Vagina (tissue), 2 donors: ENCODE results near the gene RETREG1.

ENCODE experiments used
- POLR2A ChIP-seq, 2 donors: fragments of 450-650 bp; IDR thresholded peaks; one replicate each; pipeline ENCODE4 v1.6.1; 2017; ENCODE audit warnings: antibody characterized with exemption in 2 of 2, mild to moderate bottlenecking in 2 of 2, moderate library complexity in 2 of 2
- POLR2AphosphoS5 ChIP-seq, 2 donors: sonication (generic); formaldehyde crosslinking; IDR thresholded peaks; one replicate each; pipeline ENCODE4 v1.9.0; 2017; ENCODE audit warnings: antibody characterized with exemption in 2 of 2, mild to moderate bottlenecking in 2 of 2, low read depth in 1 of 2; ENCODE audit not compliant: insufficient read depth in 1 of 2
- TF ChIP-seq, protein P1 (sequence below), 3 experiments: fragments of 450-650 bp in 2 of 3; fragments of 200-600 bp in 1 of 3; sonication (generic) in 1 of 3; IDR thresholded peaks; one replicate each; pipeline ENCODE4 v1.5.1; 2017 to 2019; ENCODE audit warnings: antibody characterized with exemption in 3 of 3, mild to moderate bottlenecking in 2 of 3, moderate library complexity in 2 of 3

DNA sequence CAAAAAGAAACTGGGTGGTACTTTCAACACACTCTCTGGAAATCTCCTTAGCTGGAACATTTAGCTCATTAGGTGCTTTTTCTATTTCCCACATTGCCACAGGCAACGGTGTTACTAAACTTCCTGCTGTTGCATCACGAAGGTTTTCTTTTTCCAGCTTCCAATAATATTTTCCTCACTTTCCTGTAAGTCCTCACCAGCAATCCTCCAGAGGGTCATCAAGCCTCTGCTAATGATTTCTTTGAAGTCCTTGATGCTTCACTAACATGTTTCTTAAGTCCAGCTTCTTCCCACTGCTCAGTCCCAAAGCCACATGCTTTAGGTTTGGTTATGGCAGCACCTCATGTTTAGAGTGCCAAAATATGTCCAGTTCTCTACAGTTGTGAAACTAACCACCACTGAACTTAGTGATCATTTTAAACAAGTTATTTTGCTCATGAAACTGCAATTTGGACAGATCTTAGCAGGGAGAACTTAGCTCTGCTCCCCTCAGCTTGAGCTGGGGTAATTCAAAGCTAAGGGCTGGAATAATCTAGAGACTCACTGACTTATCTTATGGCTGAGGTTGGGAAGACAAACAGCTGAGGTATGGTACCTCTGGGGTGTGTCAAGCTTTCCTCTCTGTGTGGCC, 39.9 kb upstream of the RETREG1 start:
- TF ChIP-seq POLR2A (IDR thresholded peaks at IDR 0.05) (no peak), POLR2AphosphoS5 (IDR thresholded peaks at IDR 0.05; ENCODE audit: insufficient read depth in 1 of 2, low read depth in 1 of 2) (no peak)
- TF ChIP-seq, protein P1, sequence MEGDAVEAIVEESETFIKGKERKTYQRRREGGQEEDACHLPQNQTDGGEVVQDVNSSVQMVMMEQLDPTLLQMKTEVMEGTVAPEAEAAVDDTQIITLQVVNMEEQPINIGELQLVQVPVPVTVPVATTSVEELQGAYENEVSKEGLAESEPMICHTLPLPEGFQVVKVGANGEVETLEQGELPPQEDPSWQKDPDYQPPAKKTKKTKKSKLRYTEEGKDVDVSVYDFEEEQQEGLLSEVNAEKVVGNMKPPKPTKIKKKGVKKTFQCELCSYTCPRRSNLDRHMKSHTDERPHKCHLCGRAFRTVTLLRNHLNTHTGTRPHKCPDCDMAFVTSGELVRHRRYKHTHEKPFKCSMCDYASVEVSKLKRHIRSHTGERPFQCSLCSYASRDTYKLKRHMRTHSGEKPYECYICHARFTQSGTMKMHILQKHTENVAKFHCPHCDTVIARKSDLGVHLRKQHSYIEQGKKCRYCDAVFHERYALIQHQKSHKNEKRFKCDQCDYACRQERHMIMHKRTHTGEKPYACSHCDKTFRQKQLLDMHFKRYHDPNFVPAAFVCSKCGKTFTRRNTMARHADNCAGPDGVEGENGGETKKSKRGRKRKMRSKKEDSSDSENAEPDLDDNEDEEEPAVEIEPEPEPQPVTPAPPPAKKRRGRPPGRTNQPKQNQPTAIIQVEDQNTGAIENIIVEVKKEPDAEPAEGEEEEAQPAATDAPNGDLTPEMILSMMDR (IDR thresholded peaks at IDR 0.05): no peak
